GM23338 (cell line): ENCODE data around the gene ZNF492. TPM values are rescaled to one million over a fixed set of nuclear protein-coding genes. Genes with fewer than 3 reads are reported as not detected.

Experiments
- ATAC-seq: fragments of 200-7000 bp; cut with Tn5 transposase; 3 replicates; pipeline ENCODE4 v1.9.1; 2020
- DNase-seq: peaks from one replicate; pipeline ENCODE4 v3.0.0-alpha.2; 2015; ENCODE audit warnings: low spot score
- H2AFZ ChIP-seq: fragments of 200-600 bp; sonication (generic); 2 replicates; pipeline ENCODE4 v1.8.0; 2016; ENCODE audit warnings: antibody characterized with exemption, mild to moderate bottlenecking, moderate library complexity
- H3F3A ChIP-seq: fragments of 200-600 bp; sonication (generic); replicated peaks from 2 replicates; pipeline ENCODE4 v1.8.0; 2017; ENCODE audit warnings: antibody characterized with exemption, mixed run types, low read depth
- H3K27ac ChIP-seq: fragments of 200-600 bp; sonication (generic); 2 replicates; pipeline ENCODE4 v1.6.1; 2016; ENCODE audit warnings: low read depth
- H3K27me3 ChIP-seq: fragments of 200-600 bp; sonication (generic); 2 replicates; pipeline ENCODE4 v1.8.0; 2016; ENCODE audit warnings: mild to moderate bottlenecking, mixed run types, moderate library complexity; ENCODE audit not compliant: insufficient read depth
- H3K36me3 ChIP-seq: fragments of 200-600 bp; sonication (generic); 2 replicates; pipeline ENCODE4 v1.8.0; 2016; ENCODE audit warnings: mild to moderate bottlenecking; ENCODE audit not compliant: insufficient read depth
- H3K4me1 ChIP-seq: fragments of 200-600 bp; sonication (generic); 2 replicates; pipeline ENCODE4 v1.8.0; 2016; ENCODE audit warnings: mild to moderate bottlenecking, moderate library complexity; ENCODE audit not compliant: insufficient read depth
- H3K4me2 ChIP-seq: fragments of 200-600 bp; sonication (generic); 2 replicates; pipeline ENCODE4 v1.7.1; 2017; ENCODE audit warnings: mixed run types
- H3K4me3 ChIP-seq: fragments of 200-600 bp; sonication (generic); 2 replicates; pipeline ENCODE4 v1.6.1; 2016; ENCODE audit warnings: mixed run types
- H3K79me2 ChIP-seq: fragments of 200-600 bp; sonication (generic); replicated peaks from 2 replicates; pipeline ENCODE4 v1.8.0; 2017; ENCODE audit warnings: mild to moderate bottlenecking; ENCODE audit not compliant: insufficient read depth
- H3K9me2 ChIP-seq: fragments of 200-600 bp; sonication (generic); 2 replicates; pipeline ENCODE4 v1.8.0; 2017; ENCODE audit not compliant: insufficient read depth
- H4K20me1 ChIP-seq: fragments of 200-600 bp; sonication (generic); replicated peaks from 2 replicates; pipeline ENCODE4 v1.8.0; 2017; ENCODE audit warnings: mild to moderate bottlenecking; ENCODE audit not compliant: insufficient read depth
- H3K27ac Mint-ChIP-seq: 2 replicates; pipeline ENCODE4 v1.8.0; 2020; ENCODE audit warnings: inconsistent platforms, mild to moderate bottlenecking, moderate library complexity, mixed read lengths
- H3K27me3 Mint-ChIP-seq: 3 replicates; pipeline ENCODE4 v1.8.0; 2022; ENCODE audit warnings: low read depth, mild to moderate bottlenecking, moderate library complexity, mixed read lengths, inconsistent platforms; ENCODE audit not compliant: insufficient read depth, poor library complexity
- H3K36me3 Mint-ChIP-seq: 3 replicates; pipeline ENCODE4 v1.8.0; 2021; ENCODE audit warnings: low read depth, mild to moderate bottlenecking, inconsistent platforms, moderate library complexity, mixed read lengths
- H3K4me1 Mint-ChIP-seq: 3 replicates; pipeline ENCODE4 v1.8.0; 2020; ENCODE audit warnings: mild to moderate bottlenecking, inconsistent platforms, mixed read lengths
- H3K4me3 Mint-ChIP-seq: 3 replicates; pipeline ENCODE4 v1.8.0; 2021; ENCODE audit warnings: moderate library complexity, mild to moderate bottlenecking, inconsistent platforms, mixed read lengths
- H3K9me3 Mint-ChIP-seq: 3 replicates; pipeline ENCODE4 v1.8.0; 2020; ENCODE audit warnings: moderate library complexity, mild to moderate bottlenecking, inconsistent platforms, mixed read lengths
- ETS1 ChIP-seq: IDR thresholded peaks from 2 replicates; pipeline ENCODE4 v1.6.1; 2016; ENCODE audit warnings: antibody characterized with exemption
- JUNB ChIP-seq: IDR thresholded peaks from one replicate; pipeline ENCODE4 v1.6.1; 2016; ENCODE audit warnings: antibody characterized with exemption; ENCODE audit not compliant: unreplicated experiment
- POLR2AphosphoS5 ChIP-seq: IDR thresholded peaks from 2 replicates; pipeline ENCODE4 v1.6.1; 2016; ENCODE audit warnings: antibody characterized with exemption, low read depth
- ZNF331 ChIP-seq: fragments of 250-450 bp; sonication (Bioruptor Pico); IDR thresholded peaks from 2 replicates; pipeline ENCODE4 v1.5.0; 2020; ENCODE audit warnings: low read depth, mild to moderate bottlenecking, moderate library complexity
- ZNF462 ChIP-seq: fragments of 250-450 bp; sonication (Bioruptor Pico); IDR thresholded peaks from 2 replicates; pipeline ENCODE4 v1.5.0; 2020; ENCODE audit warnings: mild to moderate bottlenecking, moderate library complexity
- polyA plus RNA-seq: library from polyadenylated mRNA; unstranded; fragments of >200 nt; fragmentation: Nextera tagmentation; extraction: Ambion mirVana; gene quantifications from 2 replicates; pipeline ENCODE4 v1.2.1, GENCODE V29; 2016
- total RNA-seq: library from RNA; depleted of rRNA; stranded (reverse); fragments of >200 nt; shearing (Covaris generic); gene quantifications from 2 replicates; pipeline ENCODE4 v1.2.3, GENCODE V29; 2014
- TF ChIP-seq, protein P1 (sequence below), 2 experiments: fragments of 200-600 bp in 1 of 2; sonication (generic) in 1 of 2; conservative IDR thresholded peaks; 2 replicates each; pipeline versions ENCODE4 v1.5.1 to v1.6.1; 2016 to 2017; ENCODE audit warnings: antibody characterized with exemption in 2 of 2, low read depth in 2 of 2, mild to moderate bottlenecking in 2 of 2, moderate library complexity in 1 of 2

ZNF492 gene
- total and polyA plus RNA-seq, 2 experiments from 2014 or later = 0.21 to 0.26 TPM

DNA sequence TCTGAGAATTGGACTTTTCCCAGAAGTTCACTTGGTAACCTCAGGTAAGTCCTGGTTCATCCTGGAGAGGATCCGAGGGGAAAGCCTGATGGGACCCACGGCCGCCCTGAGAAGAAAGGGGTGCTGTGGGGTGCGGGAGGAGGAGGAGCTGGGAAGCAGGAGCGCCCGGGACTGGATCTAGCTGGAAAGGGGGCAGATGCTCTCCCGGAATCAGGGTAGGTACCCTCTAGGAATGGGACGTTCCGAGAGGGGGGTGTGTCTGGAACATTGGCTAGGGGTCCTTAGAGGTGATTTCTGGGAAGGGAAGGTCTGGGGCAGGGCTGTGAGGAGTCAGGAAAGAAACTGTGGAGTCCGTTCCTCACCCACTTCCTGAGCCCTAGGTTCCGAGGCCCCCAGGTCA lies 38.7 kb upstream of the ZNF492 start (continued):
- TF ChIP-seq ETS1 = no peak
- no peak for TF ChIP-seq JUNB
- TF ChIP-seq ZNF331 (CRISPR knock-in tag) = no peak

DNA sequence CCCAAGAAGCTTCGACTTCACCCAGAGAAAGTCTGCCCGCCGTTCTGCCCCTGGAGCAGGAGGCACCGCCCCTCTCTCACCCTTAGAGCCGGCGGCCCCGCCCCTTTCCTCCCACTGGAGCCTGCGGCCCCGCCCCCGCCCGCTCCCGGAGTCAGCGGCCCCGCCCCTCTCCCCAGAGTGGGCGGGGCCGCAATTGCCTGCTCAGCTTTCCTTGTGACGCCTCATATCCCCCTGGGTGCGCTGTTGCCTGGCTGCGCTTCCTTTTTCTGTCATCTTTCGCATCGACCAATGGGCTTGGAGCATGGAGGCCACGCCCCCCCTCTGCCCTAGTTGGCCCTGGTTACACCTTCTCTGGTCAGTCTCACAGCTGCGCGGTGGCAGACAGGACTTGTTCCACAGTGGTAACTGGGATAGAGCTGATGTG lies 38.2 kb upstream of the ZNF492 start:
- no peaks in the 10 kb centered on the region for H3K36me3 ChIP-seq
- Mint-ChIP-seq H3K4me1 (no peaks in the 10 kb centered on the region), H3K9me3 (peaks cover 99% of the 10 kb centered on the region), H3K27ac (no peak overlapping the region), H3K36me3 (peaks cover 37% of the 10 kb centered on the region), H3K27me3 (no peaks in the 10 kb centered on the region), H3K4me3 (no peak overlapping the region)
- H3K4me1 ChIP-seq = no peaks in the 10 kb centered on the region
- H3K27ac ChIP-seq = no peak overlapping the region
- no peak overlapping the region for H2AFZ ChIP-seq
- TF ChIP-seq, protein P1, sequence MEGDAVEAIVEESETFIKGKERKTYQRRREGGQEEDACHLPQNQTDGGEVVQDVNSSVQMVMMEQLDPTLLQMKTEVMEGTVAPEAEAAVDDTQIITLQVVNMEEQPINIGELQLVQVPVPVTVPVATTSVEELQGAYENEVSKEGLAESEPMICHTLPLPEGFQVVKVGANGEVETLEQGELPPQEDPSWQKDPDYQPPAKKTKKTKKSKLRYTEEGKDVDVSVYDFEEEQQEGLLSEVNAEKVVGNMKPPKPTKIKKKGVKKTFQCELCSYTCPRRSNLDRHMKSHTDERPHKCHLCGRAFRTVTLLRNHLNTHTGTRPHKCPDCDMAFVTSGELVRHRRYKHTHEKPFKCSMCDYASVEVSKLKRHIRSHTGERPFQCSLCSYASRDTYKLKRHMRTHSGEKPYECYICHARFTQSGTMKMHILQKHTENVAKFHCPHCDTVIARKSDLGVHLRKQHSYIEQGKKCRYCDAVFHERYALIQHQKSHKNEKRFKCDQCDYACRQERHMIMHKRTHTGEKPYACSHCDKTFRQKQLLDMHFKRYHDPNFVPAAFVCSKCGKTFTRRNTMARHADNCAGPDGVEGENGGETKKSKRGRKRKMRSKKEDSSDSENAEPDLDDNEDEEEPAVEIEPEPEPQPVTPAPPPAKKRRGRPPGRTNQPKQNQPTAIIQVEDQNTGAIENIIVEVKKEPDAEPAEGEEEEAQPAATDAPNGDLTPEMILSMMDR (conservative IDR thresholded peaks at IDR 0.05; ENCODE audit: low read depth in 2 of 2) = no peak
- TF ChIP-seq POLR2AphosphoS5 (no peak), ETS1 (no peak), ZNF462 (CRISPR knock-in tag) (no peak)
- no peak overlapping the region for H3K4me2 ChIP-seq
- ATAC-seq (no peak), DNase-seq (no peak)
- no peaks in the 10 kb centered on the region for H4K20me1 ChIP-seq
- no peaks in the 10 kb centered on the region for H3K79me2 ChIP-seq
- no peak overlapping the region for H3K4me3 ChIP-seq
- no peaks in the 10 kb centered on the region for H3K9me2 ChIP-seq
- no peaks in the 10 kb centered on the region for H3K27me3 ChIP-seq
- no peaks in the 10 kb centered on the region for H3F3A ChIP-seq
